ENCODE measurements around the gene TIMM17A.

DNA sequence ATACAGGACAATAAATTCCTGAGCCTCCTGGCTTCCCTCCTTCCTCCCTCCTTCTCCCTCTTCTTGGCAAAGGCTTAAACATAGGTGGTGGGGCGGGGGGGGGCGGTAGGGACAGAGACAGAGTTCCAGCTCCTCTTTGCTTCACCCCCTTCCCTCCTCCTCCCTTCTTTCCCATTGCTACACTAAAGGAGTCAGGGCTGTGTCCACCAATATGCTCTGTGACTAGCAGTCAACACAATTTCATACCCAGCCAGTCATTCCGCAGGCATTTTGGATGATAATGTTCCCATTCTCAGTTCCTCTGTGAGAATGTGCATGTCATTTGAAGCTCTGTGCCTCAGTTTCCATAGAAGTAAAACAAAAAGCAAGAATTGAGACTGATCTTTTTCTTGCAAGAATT lies 10.7 kb upstream of the TIMM17A start:
- peak in 1 of 2 donors; percentile 27 for TF ChIP-seq POLR2A (IDR thresholded peaks at IDR 0.05)
- TF ChIP-seq, protein P1, sequence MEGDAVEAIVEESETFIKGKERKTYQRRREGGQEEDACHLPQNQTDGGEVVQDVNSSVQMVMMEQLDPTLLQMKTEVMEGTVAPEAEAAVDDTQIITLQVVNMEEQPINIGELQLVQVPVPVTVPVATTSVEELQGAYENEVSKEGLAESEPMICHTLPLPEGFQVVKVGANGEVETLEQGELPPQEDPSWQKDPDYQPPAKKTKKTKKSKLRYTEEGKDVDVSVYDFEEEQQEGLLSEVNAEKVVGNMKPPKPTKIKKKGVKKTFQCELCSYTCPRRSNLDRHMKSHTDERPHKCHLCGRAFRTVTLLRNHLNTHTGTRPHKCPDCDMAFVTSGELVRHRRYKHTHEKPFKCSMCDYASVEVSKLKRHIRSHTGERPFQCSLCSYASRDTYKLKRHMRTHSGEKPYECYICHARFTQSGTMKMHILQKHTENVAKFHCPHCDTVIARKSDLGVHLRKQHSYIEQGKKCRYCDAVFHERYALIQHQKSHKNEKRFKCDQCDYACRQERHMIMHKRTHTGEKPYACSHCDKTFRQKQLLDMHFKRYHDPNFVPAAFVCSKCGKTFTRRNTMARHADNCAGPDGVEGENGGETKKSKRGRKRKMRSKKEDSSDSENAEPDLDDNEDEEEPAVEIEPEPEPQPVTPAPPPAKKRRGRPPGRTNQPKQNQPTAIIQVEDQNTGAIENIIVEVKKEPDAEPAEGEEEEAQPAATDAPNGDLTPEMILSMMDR (IDR thresholded peaks at IDR 0.05), result no peak

All from sigmoid colon (tissue), 3 donors.